Right atrium auricular region (tissue), 2 donors: Measurements from ENCODE around the gene PIAS1. TPM values are rescaled to one million over a fixed set of nuclear protein-coding genes. Genes with fewer than 3 reads are reported as not detected.

Source experiments
- DNase-seq: peaks from one replicate; pipeline ENCODE4 v3.0.0-alpha.2; 2019; ENCODE audit warnings: low spot score
- H3K27ac ChIP-seq, 2 donors: fragments of 200-600 bp; sonication (generic); 1 replicate in 1 of 2; 2 replicates in 1 of 2; pipeline ENCODE4 v1.5.1; 2016 to 2019
- H3K27me3 ChIP-seq, 2 donors: fragments of 200-600 bp; sonication (generic); one replicate each; pipeline versions ENCODE4 v1.5.1 to v1.6.0; 2017 to 2019
- H3K36me3 ChIP-seq: fragments of 200-600 bp; sonication (generic); one replicate; pipeline ENCODE4 v1.5.1; 2016
- H3K4me1 ChIP-seq, 2 donors: fragments of 200-600 bp; sonication (generic); one replicate each; pipeline versions ENCODE4 v1.5.1 to v1.6.0; 2017 to 2019
- H3K4me3 ChIP-seq, 2 donors: fragments of 200-600 bp; sonication (generic); 1 replicate in 1 of 2; 2 replicates in 1 of 2; pipeline ENCODE4 v1.5.1; 2017 to 2019; ENCODE audit warnings: mild to moderate bottlenecking in 1 of 2, moderate library complexity in 1 of 2
- H3K9me3 ChIP-seq, 2 donors: fragments of 200-600 bp; sonication (generic); one replicate each; pipeline ENCODE4 v1.5.1; 2019
- total RNA-seq, 2 donors: library from RNA; depleted of rRNA; stranded (reverse); fragments of >200 nt; gene quantifications; one replicate each; pipeline ENCODE4 v1.1.0, GENCODE V29; 2016
- TF ChIP-seq, protein P1 (sequence below), 2 donors: fragments of 200-600 bp; sonication (generic); IDR thresholded peaks; one replicate each; pipeline ENCODE4 v1.5.1; 2019; ENCODE audit warnings: antibody characterized with exemption in 2 of 2

The PIAS1 gene
- total RNA-seq, 2 donors from 2014 or later: 24.5 to 26.7 TPM

GRCh38 chr15:68129072-68129471, 75.0 kb downstream of the PIAS1 start:
- H3K9me3 ChIP-seq: no peaks in the 10 kb centered on the region
- no peak overlapping the region for H3K4me3 ChIP-seq
- peaks cover 0 to 31% of the 10 kb centered on the region in 2 donors for H3K4me1 ChIP-seq
- TF ChIP-seq, protein P1, sequence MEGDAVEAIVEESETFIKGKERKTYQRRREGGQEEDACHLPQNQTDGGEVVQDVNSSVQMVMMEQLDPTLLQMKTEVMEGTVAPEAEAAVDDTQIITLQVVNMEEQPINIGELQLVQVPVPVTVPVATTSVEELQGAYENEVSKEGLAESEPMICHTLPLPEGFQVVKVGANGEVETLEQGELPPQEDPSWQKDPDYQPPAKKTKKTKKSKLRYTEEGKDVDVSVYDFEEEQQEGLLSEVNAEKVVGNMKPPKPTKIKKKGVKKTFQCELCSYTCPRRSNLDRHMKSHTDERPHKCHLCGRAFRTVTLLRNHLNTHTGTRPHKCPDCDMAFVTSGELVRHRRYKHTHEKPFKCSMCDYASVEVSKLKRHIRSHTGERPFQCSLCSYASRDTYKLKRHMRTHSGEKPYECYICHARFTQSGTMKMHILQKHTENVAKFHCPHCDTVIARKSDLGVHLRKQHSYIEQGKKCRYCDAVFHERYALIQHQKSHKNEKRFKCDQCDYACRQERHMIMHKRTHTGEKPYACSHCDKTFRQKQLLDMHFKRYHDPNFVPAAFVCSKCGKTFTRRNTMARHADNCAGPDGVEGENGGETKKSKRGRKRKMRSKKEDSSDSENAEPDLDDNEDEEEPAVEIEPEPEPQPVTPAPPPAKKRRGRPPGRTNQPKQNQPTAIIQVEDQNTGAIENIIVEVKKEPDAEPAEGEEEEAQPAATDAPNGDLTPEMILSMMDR (IDR thresholded peaks at IDR 0.05): no peak
- H3K27ac ChIP-seq: no peak overlapping the region
- H3K36me3 ChIP-seq: no peaks in the 10 kb centered on the region
- DNase-seq: no peak
- no peaks in the 10 kb centered on the region for H3K27me3 ChIP-seq

GRCh38 chr15:68130851-68131250, 76.7 kb downstream of the PIAS1 start:
- no peaks in the 10 kb centered on the region for H3K36me3 ChIP-seq
- no peak overlapping the region for H3K27ac ChIP-seq
- DNase-seq: no peak
- peaks cover 0 to 31% of the 10 kb centered on the region in 2 donors for H3K4me1 ChIP-seq
- H3K27me3 ChIP-seq: no peaks in the 10 kb centered on the region
- TF ChIP-seq, protein P1 (IDR thresholded peaks at IDR 0.05): no peak
- no peaks in the 10 kb centered on the region for H3K9me3 ChIP-seq
- no peak overlapping the region for H3K4me3 ChIP-seq

GRCh38 chr15:68137096-68137495, 83.0 kb downstream of the PIAS1 start:
- TF ChIP-seq, protein P1 (IDR thresholded peaks at IDR 0.05): no peak
- H3K27ac ChIP-seq: no peak overlapping the region
- DNase-seq: no peak
- H3K27me3 ChIP-seq: no peaks in the 10 kb centered on the region
- H3K4me3 ChIP-seq: no peak overlapping the region
- no peaks in the 10 kb centered on the region for H3K4me1 ChIP-seq
- no peaks in the 10 kb centered on the region for H3K36me3 ChIP-seq
- H3K9me3 ChIP-seq: no peaks in the 10 kb centered on the region

DNA sequence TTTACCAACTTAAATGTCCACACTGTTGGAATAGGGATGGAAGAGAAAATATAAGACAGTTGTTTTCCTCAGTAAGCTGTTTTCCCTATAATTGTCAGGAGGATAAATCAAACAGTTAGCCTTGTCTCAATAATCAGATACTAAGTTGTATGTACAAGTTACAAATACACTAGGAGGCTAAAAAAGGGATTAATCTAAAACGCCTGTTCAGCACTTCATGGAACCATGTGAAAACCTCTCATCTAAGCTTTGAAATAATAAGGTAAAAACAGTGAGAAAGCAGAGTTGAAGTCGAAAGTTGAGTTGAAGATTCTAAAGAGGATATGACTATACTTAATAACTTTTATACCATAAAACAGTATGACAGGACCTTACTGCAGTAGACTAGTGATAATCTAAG, 89.0 kb downstream of the PIAS1 start:
- Histone ChIP-seq H3K27me3 (no peaks in the 10 kb centered on the region), H3K4me1 (no peaks in the 10 kb centered on the region), H3K36me3 (peaks cover 16% of the 10 kb centered on the region), H3K27ac (no peak overlapping the region), H3K9me3 (no peaks in the 10 kb centered on the region), H3K4me3 (no peak overlapping the region)
- TF ChIP-seq, protein P1 (IDR thresholded peaks at IDR 0.05): no peak
- DNase-seq: no peak

- Histone ChIP-seq H3K4me1 (no peaks in the 10 kb centered on the region), H3K9me3 (no peaks in the 10 kb centered on the region), H3K36me3 (peaks cover 18% of the 10 kb centered on the region), H3K27ac (no peak overlapping the region), H3K4me3 (no peak overlapping the region), H3K27me3 (no peaks in the 10 kb centered on the region)
- TF ChIP-seq, protein P1 (IDR thresholded peaks at IDR 0.05): no peak
- DNase-seq: no peak
These were observed 89.7 kb downstream of the PIAS1 start for GRCh38 chr15:68143785-68144184.

DNA sequence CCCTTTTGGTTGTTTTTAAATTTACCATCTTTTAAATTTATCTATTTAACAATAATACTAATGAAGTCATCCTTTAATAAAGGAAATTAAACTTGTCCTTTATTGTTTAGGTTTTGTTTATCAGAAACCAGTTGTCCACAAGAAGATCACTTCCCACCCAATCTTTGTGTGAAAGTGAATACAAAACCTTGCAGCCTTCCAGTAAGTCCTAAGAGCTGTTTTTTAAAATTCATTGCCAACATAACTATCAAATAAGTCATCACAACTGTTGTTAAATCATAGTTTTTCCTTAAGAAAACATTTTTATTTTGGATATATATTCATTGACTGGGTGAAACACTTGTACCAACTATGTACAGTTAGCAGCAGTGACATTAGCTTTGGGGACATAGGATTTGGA, 91.6 kb downstream of the PIAS1 start:
- Histone ChIP-seq H3K4me3 (no peak overlapping the region), H3K4me1 (no peaks in the 10 kb centered on the region), H3K27me3 (no peaks in the 10 kb centered on the region), H3K9me3 (no peaks in the 10 kb centered on the region), H3K27ac (no peak overlapping the region), H3K36me3 (peaks cover 18% of the 10 kb centered on the region)
- TF ChIP-seq, protein P1 (IDR thresholded peaks at IDR 0.05): no peak
- DNase-seq: no peak
